ENCODE measurements around the gene ASAP2.

ASAP2 gene

DNA sequence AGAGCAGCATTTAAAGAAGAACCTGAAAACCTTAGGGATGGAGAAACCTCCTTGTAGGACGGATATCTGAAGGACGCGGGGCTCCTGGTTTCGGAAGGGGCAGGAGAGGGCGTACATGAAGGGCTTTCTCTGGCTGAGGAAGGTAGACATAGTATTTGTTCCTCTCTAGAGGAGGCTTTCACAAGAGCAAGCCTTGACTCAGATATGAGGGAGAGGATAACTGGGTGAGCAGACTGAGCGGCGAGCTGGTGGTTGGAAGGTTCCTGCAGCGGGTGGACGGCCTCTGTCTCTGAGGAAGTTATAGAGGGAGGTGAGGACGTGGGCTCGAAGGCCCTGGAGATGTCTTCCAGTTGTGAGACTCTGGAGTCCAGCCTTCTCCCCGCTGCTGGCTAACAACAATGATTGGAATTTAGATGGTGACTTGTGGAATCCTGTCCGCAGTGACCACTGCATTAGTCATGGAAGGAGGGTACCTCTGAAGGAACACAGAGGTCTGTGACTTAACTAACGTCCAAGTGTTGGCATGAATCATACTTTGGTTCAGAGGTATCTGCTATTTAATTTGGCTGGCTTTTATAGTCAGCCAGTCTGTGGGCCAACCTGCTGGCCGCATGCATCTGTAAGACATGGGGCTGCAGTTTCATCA, 80.9 kb downstream of the ASAP2 start:
- TF ChIP-seq SIN3A (IDR thresholded peaks at IDR 0.05; ENCODE audit: borderline replicate concordance, insufficient read depth, low read length) (no peak), TAF1 (IDR thresholded peaks at IDR 0.05; ENCODE audit: borderline replicate concordance, insufficient read depth, low read length) (no peak), REST (IDR thresholded peaks at IDR 0.05; ENCODE audit: insufficient read depth in 1 of 2, low read depth in 2 of 2, low read length in 2 of 2) (no peak), POLR2AphosphoS5 (IDR thresholded peaks at IDR 0.05; ENCODE audit: low read depth, low read length) (no peak)

GRCh38 chr2:9288233-9288632, 81.6 kb downstream of the ASAP2 start:
- TF ChIP-seq POLR2AphosphoS5 (IDR thresholded peaks at IDR 0.05; ENCODE audit: low read depth, low read length) (no peak), FOXP2 (optimal IDR thresholded peaks at IDR 0.05; ENCODE audit: borderline replicate concordance, extremely low read depth, extremely low read length, insufficient read depth) (no peak), SIN3A (IDR thresholded peaks at IDR 0.05; ENCODE audit: borderline replicate concordance, insufficient read depth, low read length) (no peak), REST (IDR thresholded peaks at IDR 0.05; ENCODE audit: insufficient read depth in 1 of 2, low read depth in 2 of 2, low read length in 2 of 2) (no peak), TAF1 (IDR thresholded peaks at IDR 0.05; ENCODE audit: borderline replicate concordance, insufficient read depth, low read length) (no peak)

GRCh38 chr2:9288681-9289338, 82.2 kb downstream of the ASAP2 start:
- no peak for TF ChIP-seq FOXP2 (optimal IDR thresholded peaks at IDR 0.05; ENCODE audit: borderline replicate concordance, extremely low read depth, extremely low read length, insufficient read depth)
- no peak for TF ChIP-seq TAF1 (IDR thresholded peaks at IDR 0.05; ENCODE audit: borderline replicate concordance, insufficient read depth, low read length)
- TF ChIP-seq POLR2AphosphoS5 (IDR thresholded peaks at IDR 0.05; ENCODE audit: low read depth, low read length): no peak
- TF ChIP-seq SIN3A (IDR thresholded peaks at IDR 0.05; ENCODE audit: borderline replicate concordance, insufficient read depth, low read length): no peak
- no peak for TF ChIP-seq REST (IDR thresholded peaks at IDR 0.05; ENCODE audit: insufficient read depth in 1 of 2, low read depth in 2 of 2, low read length in 2 of 2)

- no peak for TF ChIP-seq POLR2AphosphoS5 (IDR thresholded peaks at IDR 0.05; ENCODE audit: low read depth, low read length)
- TF ChIP-seq TAF1 (IDR thresholded peaks at IDR 0.05; ENCODE audit: borderline replicate concordance, insufficient read depth, low read length): no peak
- TF ChIP-seq FOXP2 (optimal IDR thresholded peaks at IDR 0.05; ENCODE audit: borderline replicate concordance, extremely low read depth, extremely low read length, insufficient read depth): no peak
- TF ChIP-seq SIN3A (IDR thresholded peaks at IDR 0.05; ENCODE audit: borderline replicate concordance, insufficient read depth, low read length): no peak
- no peak for TF ChIP-seq REST (IDR thresholded peaks at IDR 0.05; ENCODE audit: insufficient read depth in 1 of 2, low read depth in 2 of 2, low read length in 2 of 2)
Observed at GRCh38 chr2:9291331-9291730, 84.7 kb downstream of the ASAP2 start.

All from PFSK-1 (cell line).